Vagina (tissue), 2 donors: ENCODE data around the gene TRNT1.

ENCODE experiments used
- CTCF ChIP-seq, 3 experiments: fragments of 450-650 bp in 2 of 3; fragments of 200-600 bp in 1 of 3; sonication (generic) in 1 of 3; IDR thresholded peaks; one replicate each; pipeline ENCODE4 v1.5.1; 2017 to 2019; ENCODE audit warnings: antibody characterized with exemption in 3 of 3, mild to moderate bottlenecking in 2 of 3, moderate library complexity in 2 of 3
- POLR2A ChIP-seq, 2 donors: fragments of 450-650 bp; IDR thresholded peaks; one replicate each; pipeline ENCODE4 v1.6.1; 2017; ENCODE audit warnings: antibody characterized with exemption in 2 of 2, mild to moderate bottlenecking in 2 of 2, moderate library complexity in 2 of 2
- POLR2AphosphoS5 ChIP-seq, 2 donors: sonication (generic); formaldehyde crosslinking; IDR thresholded peaks; one replicate each; pipeline ENCODE4 v1.9.0; 2017; ENCODE audit warnings: antibody characterized with exemption in 2 of 2, mild to moderate bottlenecking in 2 of 2, low read depth in 1 of 2; ENCODE audit not compliant: insufficient read depth in 1 of 2

- TF ChIP-seq CTCF (IDR thresholded peaks at IDR 0.05), result no peak
- TF ChIP-seq POLR2A (IDR thresholded peaks at IDR 0.05), result no peak
- no peak for TF ChIP-seq POLR2AphosphoS5 (IDR thresholded peaks at IDR 0.05; ENCODE audit: insufficient read depth in 1 of 2, low read depth in 1 of 2)
These were observed 38.5 kb downstream of the TRNT1 start for GRCh38 chr3:3165241-3165640.
